Fibroblast of the aortic adventitia (primary cell): ENCODE measurements around the gene ZNF680. TPM values are rescaled to one million over a fixed set of nuclear protein-coding genes. Genes with fewer than 3 reads are reported as not detected.

Source experiments
- DNase-seq: peaks from one replicate; pipeline ENCODE4 v3.0.0-alpha.2; 2010; ENCODE audit warnings: low read depth
- H3K4me3 ChIP-seq: 2 replicates; pipeline ENCODE4 v1.5.1; 2011; ENCODE audit warnings: low read depth, mild to moderate bottlenecking, control low read depth, low read length, moderate library complexity
- total RNA-seq: library from RNA; depleted of rRNA; stranded (reverse); fragments of >200 nt; gene quantifications from 2 replicates; pipeline ENCODE4 v1.2.3, GENCODE V29; 2012; ENCODE audit warnings: low replicate concordance
- TF ChIP-seq, protein P1 (sequence below): IDR thresholded peaks from 2 replicates; pipeline ENCODE4 v1.5.1; 2011; ENCODE audit warnings: mild to moderate bottlenecking, low read length, control low read depth, inconsistent platforms; ENCODE audit not compliant: insufficient read depth

The ZNF680 gene
- total RNA-seq, 1 donor, result 14.6 TPM

DNA sequence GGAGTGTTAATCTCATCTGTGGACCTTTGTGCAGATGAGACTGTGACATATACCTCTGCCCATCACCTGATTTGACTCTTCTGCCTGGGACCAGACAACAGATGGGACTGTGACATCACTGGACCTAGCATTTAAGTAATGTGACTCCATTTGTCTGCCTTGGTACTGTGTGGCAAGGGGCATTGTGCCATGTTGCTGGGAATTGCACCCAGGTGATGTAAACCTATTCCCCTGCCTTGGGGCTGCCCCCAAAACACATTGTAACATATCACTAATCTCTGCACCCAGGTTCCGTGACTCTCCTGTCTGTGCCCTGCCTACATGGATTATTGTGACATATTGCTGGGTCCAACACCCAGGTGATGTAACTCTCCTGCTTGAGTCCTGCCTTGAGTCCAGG is 40.4 kb upstream of the ZNF680 start:
- TF ChIP-seq, protein P1, sequence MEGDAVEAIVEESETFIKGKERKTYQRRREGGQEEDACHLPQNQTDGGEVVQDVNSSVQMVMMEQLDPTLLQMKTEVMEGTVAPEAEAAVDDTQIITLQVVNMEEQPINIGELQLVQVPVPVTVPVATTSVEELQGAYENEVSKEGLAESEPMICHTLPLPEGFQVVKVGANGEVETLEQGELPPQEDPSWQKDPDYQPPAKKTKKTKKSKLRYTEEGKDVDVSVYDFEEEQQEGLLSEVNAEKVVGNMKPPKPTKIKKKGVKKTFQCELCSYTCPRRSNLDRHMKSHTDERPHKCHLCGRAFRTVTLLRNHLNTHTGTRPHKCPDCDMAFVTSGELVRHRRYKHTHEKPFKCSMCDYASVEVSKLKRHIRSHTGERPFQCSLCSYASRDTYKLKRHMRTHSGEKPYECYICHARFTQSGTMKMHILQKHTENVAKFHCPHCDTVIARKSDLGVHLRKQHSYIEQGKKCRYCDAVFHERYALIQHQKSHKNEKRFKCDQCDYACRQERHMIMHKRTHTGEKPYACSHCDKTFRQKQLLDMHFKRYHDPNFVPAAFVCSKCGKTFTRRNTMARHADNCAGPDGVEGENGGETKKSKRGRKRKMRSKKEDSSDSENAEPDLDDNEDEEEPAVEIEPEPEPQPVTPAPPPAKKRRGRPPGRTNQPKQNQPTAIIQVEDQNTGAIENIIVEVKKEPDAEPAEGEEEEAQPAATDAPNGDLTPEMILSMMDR, result no peak
- DNase-seq, result no peak
- H3K4me3 ChIP-seq, result no peak overlapping the region

DNA sequence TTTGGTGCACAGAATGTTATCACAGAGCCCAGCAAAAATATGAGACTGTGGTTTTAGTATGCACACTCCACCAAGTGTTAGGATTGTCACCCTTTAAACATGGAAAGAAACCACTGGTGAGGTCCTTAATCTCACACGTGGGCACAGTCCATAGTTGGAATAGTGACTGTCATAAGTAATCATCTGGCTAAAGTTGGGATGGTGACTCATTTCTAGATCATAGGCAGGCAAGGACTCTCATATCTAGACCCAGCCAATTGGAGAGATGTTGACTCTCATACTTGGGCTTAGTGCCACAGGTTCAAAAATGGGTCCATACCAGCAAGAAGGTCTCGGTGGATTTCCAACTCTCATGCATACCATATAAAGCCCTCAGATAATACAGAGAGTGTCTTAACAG is 39.6 kb upstream of the ZNF680 start:
- TF ChIP-seq, protein P1, result no peak
- H3K4me3 ChIP-seq, result no peak overlapping the region
- peak; percentile 15 for DNase-seq

DNA sequence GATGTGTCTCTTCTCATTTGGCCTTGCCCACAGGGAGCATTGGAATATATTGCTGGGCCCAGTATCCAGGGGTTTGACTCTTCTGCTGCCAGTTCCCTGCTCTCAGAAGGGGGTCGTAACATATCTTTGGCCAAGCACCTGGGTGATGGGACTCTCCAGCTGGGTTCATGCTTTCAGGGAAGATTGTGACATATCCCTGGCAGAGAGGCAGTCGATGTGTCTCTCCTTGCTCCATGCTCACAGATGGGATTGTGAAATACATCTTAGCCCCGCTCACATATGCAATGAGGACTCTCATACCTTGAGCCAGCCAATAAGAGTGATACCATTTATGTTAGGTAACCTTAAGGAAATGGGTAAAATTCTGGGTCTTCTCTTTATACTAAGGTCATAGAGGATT is 39.2 kb upstream of the ZNF680 start:
- DNase-seq, result no peak
- no peak overlapping the region for H3K4me3 ChIP-seq
- TF ChIP-seq, protein P1, result no peak

DNA sequence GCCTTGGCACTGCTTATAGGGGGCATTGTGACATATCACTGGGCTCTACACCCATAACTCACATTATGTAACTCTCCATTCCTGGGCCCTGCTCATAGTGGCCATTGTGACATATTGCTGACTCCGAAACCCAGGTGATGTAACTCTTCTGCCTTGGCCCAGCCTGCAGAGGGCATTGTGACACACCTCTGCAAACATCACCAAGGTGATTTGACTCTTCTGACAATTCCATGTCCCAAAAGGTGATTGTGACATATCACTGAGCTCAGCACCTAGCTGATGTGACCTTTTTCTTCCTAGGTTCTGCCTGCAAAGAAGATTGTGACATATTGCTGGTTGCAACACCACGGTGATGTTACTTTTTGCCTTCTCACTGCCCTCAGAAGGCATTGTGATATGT is 36.5 kb upstream of the ZNF680 start:
- TF ChIP-seq, protein P1, result no peak
- H3K4me3 ChIP-seq, result no peak overlapping the region

DNA sequence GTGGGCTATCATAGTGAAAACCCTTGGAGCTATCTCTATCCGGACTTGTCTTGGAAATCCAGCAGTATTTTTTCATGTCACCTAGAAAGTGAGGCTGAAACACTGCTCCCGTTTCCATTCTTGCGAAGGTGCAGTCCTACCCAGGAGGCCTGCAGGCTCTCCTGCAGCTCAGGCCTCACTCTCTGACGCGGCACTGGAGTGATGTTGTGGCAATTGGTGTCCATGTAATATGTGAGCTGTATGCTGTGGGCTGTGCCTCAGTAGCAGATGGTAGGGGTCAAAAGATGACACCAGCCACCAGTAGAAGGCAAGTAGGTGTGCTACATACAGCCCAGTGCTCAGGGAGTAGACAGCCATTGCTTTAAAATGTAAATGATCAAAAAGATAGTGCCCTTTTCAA is 28.1 kb upstream of the ZNF680 start:
- TF ChIP-seq, protein P1, result no peak
- no peak for DNase-seq
- H3K4me3 ChIP-seq, result no peak overlapping the region

More for the DNA sequence above, 36.5 kb upstream of the ZNF680 start:
- no peak for DNase-seq

DNA sequence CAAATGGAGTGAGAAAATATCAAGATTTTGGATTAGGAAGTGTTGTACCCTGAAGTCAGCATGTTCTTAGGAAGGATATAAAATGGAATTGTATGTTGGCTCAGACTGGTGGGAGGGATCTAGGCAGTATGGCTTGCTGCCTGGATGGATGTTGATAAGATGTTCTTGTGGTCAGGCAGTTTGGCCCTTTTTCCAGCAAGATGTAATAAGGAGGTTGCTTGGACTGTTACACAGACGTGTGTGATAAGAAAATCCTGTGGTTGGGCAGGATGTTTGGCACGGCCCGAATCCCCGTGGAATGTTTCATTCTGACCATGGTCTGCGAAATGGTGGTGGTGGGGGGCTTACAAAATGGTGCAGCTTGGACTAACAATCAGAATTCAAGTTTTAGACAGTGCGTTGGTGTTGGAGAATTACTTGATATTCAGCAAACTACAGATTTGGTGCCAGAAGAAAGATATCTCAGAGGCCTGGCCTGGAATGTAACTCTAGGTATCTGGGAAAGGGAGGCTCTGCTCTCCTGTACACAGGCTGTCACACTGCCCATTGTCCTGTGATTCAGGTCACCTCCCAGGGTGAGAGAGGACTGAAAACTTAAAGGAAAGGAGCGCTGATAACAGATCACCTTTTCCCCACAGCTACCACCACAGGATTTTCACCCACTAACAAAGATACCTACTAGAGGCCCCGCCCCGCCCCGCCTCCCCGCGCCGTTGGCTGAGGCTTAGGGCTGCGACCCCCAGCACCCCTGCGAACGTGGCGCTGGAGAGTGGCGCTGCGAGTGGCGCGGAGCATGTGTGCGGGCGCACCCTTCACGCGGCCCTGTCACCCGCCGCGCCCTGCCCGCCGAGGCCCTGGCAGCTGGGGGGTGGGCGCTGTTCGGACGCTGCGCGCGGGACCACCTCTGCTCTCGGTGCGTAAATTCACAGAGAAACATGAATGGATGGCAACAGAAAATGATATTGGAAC is 19.3 kb upstream of the ZNF680 start:
- TF ChIP-seq, protein P1, result no peak
- peak; percentile 85 for DNase-seq
- H3K4me3 ChIP-seq, result no peak overlapping the region
